NCI-H1048 (cell line): Measurements from ENCODE around the gene SMAD9.

ENCODE experiments used
- DNase-seq: peaks from one replicate; lab custom pipeline; 2025; lab: John Stamatoyannopoulos, UW

Gene SMAD9

GRCh38 chr13:36817996-36818803 lies 101.8 kb downstream of the SMAD9 start:
- no peak for DNase-seq

- DNase-seq: no peak
Observed at GRCh38 chr13:36815062-36815461, 105.0 kb downstream of the SMAD9 start.

- no peak for DNase-seq
Observed at GRCh38 chr13:36814465-36814864, 105.6 kb downstream of the SMAD9 start.

- no peak for DNase-seq
Observed at GRCh38 chr13:36813225-36813624, 106.8 kb downstream of the SMAD9 start.

GRCh38 chr13:36807616-36808015 lies 112.4 kb downstream of the SMAD9 start:
- DNase-seq: no peak

- DNase-seq: no peak
Observed at GRCh38 chr13:36806102-36806501, 113.9 kb downstream of the SMAD9 start.

GRCh38 chr13:36804588-36804987 lies 115.5 kb downstream of the SMAD9 start:
- DNase-seq: no peak

GRCh38 chr13:36801035-36801434 lies 119.0 kb downstream of the SMAD9 start:
- no peak for DNase-seq

- DNase-seq: no peak
Observed at GRCh38 chr13:36796052-36796451, 124.0 kb downstream of the SMAD9 start.

GRCh38 chr13:36795463-36795862 lies 124.6 kb downstream of the SMAD9 start:
- no peak for DNase-seq
